SK-N-SH treated with all-trans-retinoic acid at 6 μM for 48 hours (cell line): Measurements from ENCODE around the gene SLAIN2.

ENCODE experiments used
- ARNTL ChIP-seq: fragments of 450-650 bp; formaldehyde crosslinking; IDR thresholded peaks from 2 replicates; pipeline ENCODE4 v1.5.0; 2020; ENCODE audit warnings: low read depth, mild to moderate bottlenecking, moderate library complexity, borderline replicate concordance
- CSDC2 ChIP-seq: fragments of 250-450 bp; sonication (Bioruptor Pico); IDR thresholded peaks from 2 replicates; pipeline ENCODE4 v1.5.0; 2020; ENCODE audit warnings: mild to moderate bottlenecking, moderate library complexity
- ESRRG ChIP-seq: fragments of 250-450 bp; sonication (Bioruptor Pico); IDR thresholded peaks from 2 replicates; pipeline ENCODE4 v1.6.1; 2021; ENCODE audit warnings: mild to moderate bottlenecking
- OSR1 ChIP-seq: fragments of 250-450 bp; sonication (Bioruptor Pico); IDR thresholded peaks from 2 replicates; pipeline ENCODE4 v1.8.0; 2022; ENCODE audit warnings: moderate library complexity, mild to moderate bottlenecking, inconsistent platforms
- PATZ1 ChIP-seq: fragments of 250-450 bp; sonication (Bioruptor Pico); IDR thresholded peaks from 2 replicates; pipeline ENCODE4 v1.8.0; 2020; ENCODE audit warnings: mild to moderate bottlenecking, moderate library complexity, borderline replicate concordance
- POU6F1 ChIP-seq: fragments of 250-450 bp; sonication (Bioruptor Pico); IDR thresholded peaks from 2 replicates; pipeline ENCODE4 v1.8.0; 2021; ENCODE audit warnings: low read depth, mild to moderate bottlenecking, moderate library complexity, borderline replicate concordance
- RARB ChIP-seq: fragments of 250-450 bp; sonication (Bioruptor Pico); IDR thresholded peaks from 2 replicates; pipeline ENCODE4 v1.8.0; 2021; ENCODE audit warnings: mild to moderate bottlenecking, moderate library complexity
- TSHZ2 ChIP-seq: fragments of 250-450 bp; sonication (Bioruptor Pico); IDR thresholded peaks from 2 replicates; pipeline ENCODE4 v1.5.0; 2020; ENCODE audit warnings: mild to moderate bottlenecking, moderate library complexity
- ZFP3 ChIP-seq: fragments of 250-450 bp; sonication (Bioruptor Pico); IDR thresholded peaks from 2 replicates; pipeline ENCODE4 v1.5.0; 2020; ENCODE audit warnings: mild to moderate bottlenecking, moderate library complexity
- ZFP30 ChIP-seq: fragments of 450-650 bp; formaldehyde crosslinking; IDR thresholded peaks from 2 replicates; pipeline ENCODE4 v1.5.0; 2022; ENCODE audit warnings: mild to moderate bottlenecking, moderate library complexity
- ZNF565 ChIP-seq: fragments of 450-650 bp; formaldehyde crosslinking; conservative IDR thresholded peaks from 2 replicates; pipeline ENCODE4 v1.5.0; 2020; ENCODE audit warnings: low read depth, mild to moderate bottlenecking, moderate library complexity

- TF ChIP-seq ZFP30 (CRISPR knock-in tag) (no peak), ESRRG (CRISPR knock-in tag) (no peak), ARNTL (no peak), POU6F1 (CRISPR knock-in tag) (no peak), OSR1 (no peak), ZFP3 (CRISPR knock-in tag) (peak; percentile 28; the same call in 1 of the 2 replicates), PATZ1 (CRISPR knock-in tag) (no peak), RARB (no peak), ZNF565 (peak; percentile 65; the same call in 1 of the 2 replicates), CSDC2 (CRISPR knock-in tag) (no peak), TSHZ2 (peak; percentile 65)
These were observed 38.4 kb downstream of the SLAIN2 start for GRCh38 chr4:48379587-48380180.
